Aorta (tissue), 5 donors: ENCODE measurements around the gene C10orf90. TPM values are rescaled to one million over a fixed set of nuclear protein-coding genes. Genes with fewer than 3 reads are reported as not detected.

ENCODE experiments used
- ATAC-seq: fragments of 200-7000 bp; cut with Tn5 transposase; one replicate; pipeline ENCODE4 v1.9.1; 2022; ENCODE audit warnings: moderate library complexity; ENCODE audit not compliant: low FRiP score
- DNase-seq, 2 donors: peaks; one replicate each; pipeline ENCODE4 v3.0.0-alpha.2; 2020
- H3K27ac ChIP-seq, 2 donors: one replicate each; pipeline ENCODE4 v1.5.1; 2013; ENCODE audit warnings: low read length in 2 of 2, mild to moderate bottlenecking in 2 of 2, moderate library complexity in 2 of 2, control low read depth in 1 of 2, inconsistent platforms in 1 of 2, low read depth in 1 of 2
- H3K27me3 ChIP-seq, 2 donors: one replicate each; pipeline ENCODE4 v1.6.1; 2013; ENCODE audit warnings: control low read depth in 1 of 2, low read length in 1 of 2, mild to moderate bottlenecking in 1 of 2, moderate library complexity in 1 of 2; ENCODE audit not compliant: insufficient read depth in 2 of 2, control insufficient read depth in 1 of 2
- H3K36me3 ChIP-seq, 2 donors: one replicate each; pipeline ENCODE4 v1.6.1; 2013; ENCODE audit warnings: control low read depth in 1 of 2, low read length in 1 of 2, mild to moderate bottlenecking in 1 of 2; ENCODE audit not compliant: insufficient read depth in 2 of 2, control insufficient read depth in 1 of 2
- H3K4me1 ChIP-seq, 2 donors: one replicate each; pipeline ENCODE4 v1.6.1; 2013; ENCODE audit warnings: low read length in 2 of 2, control low read depth in 1 of 2, mild to moderate bottlenecking in 1 of 2, moderate library complexity in 1 of 2; ENCODE audit not compliant: insufficient read depth in 2 of 2, control insufficient read depth in 1 of 2
- H3K4me3 ChIP-seq, 2 donors: one replicate each; pipeline ENCODE4 v1.5.1; 2013; ENCODE audit warnings: low read length in 2 of 2, control low read depth in 1 of 2, mild to moderate bottlenecking in 1 of 2
- H3K9me3 ChIP-seq: one replicate; pipeline ENCODE4 v1.6.1; 2013; ENCODE audit warnings: mild to moderate bottlenecking, low read length; ENCODE audit not compliant: control insufficient read depth
- WGBS, 2 donors: extraction: QIAGEN DNeasy Blood & Tissue Kit; methylation state at CpG; one replicate each; pipeline ENCODE4 v1.1.7; 2013; 5-methylcytosine and 5-hydroxymethylcytosine counted together
- intact Hi-C, 2 donors: fragments of 100-400 bp; cut with DNase I; formaldehyde crosslinking; loops; one replicate each; pipeline versions ENCODE4 v1.14.2 to v1.15.0; 2022
- polyA plus RNA-seq, 2 donors: library from polyadenylated mRNA; stranded (reverse); fragments of 200-250 nt; gene quantifications; one replicate each; pipeline ENCODE4 v1.2.3, GENCODE V29; 2013
- total RNA-seq, 2 donors: library from RNA; stranded (reverse); fragmentation: NEBNext Ultra II Directional; extraction: Animal tissue kit (Norgen Biotek cat#: 25700); gene quantifications; one replicate each; pipeline ENCODE4 v1.2.1, GENCODE V29; 2021
- donor health status: healthy with polysubstance abuse.
- donor health status: Bipolar disorder and iron deficiency.
- donor health status: DM: no; HTN: no; CAD: no.
- donor health status: DM: no; HTN: no; CAD: no.
- donor health status: DM: yes; HTN: yes; CAD: no.

Gene C10orf90
- total and polyA plus RNA-seq, 4 donors, result not detected

GRCh38 chr10:126593968-126594701 lies 76.4 kb downstream of the C10orf90 start:
- no peak for ATAC-seq
- no peak for DNase-seq
- Histone ChIP-seq H3K4me3 (no peak overlapping the region), H3K27ac (no peak overlapping the region), H3K9me3 (no peaks in the 10 kb centered on the region), H3K27me3 (no peaks in the 10 kb centered on the region), H3K4me1 (no peaks in the 10 kb centered on the region), H3K36me3 (no peaks in the 10 kb centered on the region)
- 55 to 60% methylated on average over 4 of the region's 4 CpGs for WGBS, 2 donors
- intact Hi-C loops, result no loop called here

- H3K4me3 ChIP-seq, result no peak overlapping the region
- no peak overlapping the region for H3K27ac ChIP-seq
- no peaks in the 10 kb centered on the region for H3K4me1 ChIP-seq
- ATAC-seq (no peak), DNase-seq (no peak)
- H3K27me3 ChIP-seq, result no peaks in the 10 kb centered on the region
- H3K36me3 ChIP-seq, result no peaks in the 10 kb centered on the region
- intact Hi-C loops, result no loop called here
- WGBS, 2 donors, result 87 to 88% methylated on average over 3 of the region's 3 CpGs
- no peaks in the 10 kb centered on the region for H3K9me3 ChIP-seq
These were observed 77.6 kb downstream of the C10orf90 start for GRCh38 chr10:126592901-126593300.

GRCh38 chr10:126588024-126588423 lies 82.5 kb downstream of the C10orf90 start:
- Histone ChIP-seq H3K27me3 (no peaks in the 10 kb centered on the region), H3K36me3 (no peaks in the 10 kb centered on the region), H3K4me1 (no peaks in the 10 kb centered on the region), H3K27ac (no peak overlapping the region), H3K9me3 (no peaks in the 10 kb centered on the region), H3K4me3 (no peak overlapping the region)
- intact Hi-C loops, result no loop called here
- DNase-seq (no peak), ATAC-seq (no peak)
- WGBS, 2 donors, result 81 to 90% methylated on average over 4 of the region's 4 CpGs

GRCh38 chr10:126586878-126587277 lies 83.6 kb downstream of the C10orf90 start:
- no peak for ATAC-seq
- Histone ChIP-seq H3K4me1 (no peaks in the 10 kb centered on the region), H3K9me3 (no peaks in the 10 kb centered on the region), H3K36me3 (no peaks in the 10 kb centered on the region), H3K27me3 (no peaks in the 10 kb centered on the region), H3K27ac (no peak overlapping the region), H3K4me3 (no peak overlapping the region)
- WGBS, 2 donors, result 68 to 77% methylated on average over 5 of the region's 5 CpGs
- intact Hi-C loops, result no loop called here
- DNase-seq, result no peak

- intact Hi-C loops, result no loop called here
These were observed 84.4 kb downstream of the C10orf90 start for GRCh38 chr10:126586128-126586527.

DNA sequence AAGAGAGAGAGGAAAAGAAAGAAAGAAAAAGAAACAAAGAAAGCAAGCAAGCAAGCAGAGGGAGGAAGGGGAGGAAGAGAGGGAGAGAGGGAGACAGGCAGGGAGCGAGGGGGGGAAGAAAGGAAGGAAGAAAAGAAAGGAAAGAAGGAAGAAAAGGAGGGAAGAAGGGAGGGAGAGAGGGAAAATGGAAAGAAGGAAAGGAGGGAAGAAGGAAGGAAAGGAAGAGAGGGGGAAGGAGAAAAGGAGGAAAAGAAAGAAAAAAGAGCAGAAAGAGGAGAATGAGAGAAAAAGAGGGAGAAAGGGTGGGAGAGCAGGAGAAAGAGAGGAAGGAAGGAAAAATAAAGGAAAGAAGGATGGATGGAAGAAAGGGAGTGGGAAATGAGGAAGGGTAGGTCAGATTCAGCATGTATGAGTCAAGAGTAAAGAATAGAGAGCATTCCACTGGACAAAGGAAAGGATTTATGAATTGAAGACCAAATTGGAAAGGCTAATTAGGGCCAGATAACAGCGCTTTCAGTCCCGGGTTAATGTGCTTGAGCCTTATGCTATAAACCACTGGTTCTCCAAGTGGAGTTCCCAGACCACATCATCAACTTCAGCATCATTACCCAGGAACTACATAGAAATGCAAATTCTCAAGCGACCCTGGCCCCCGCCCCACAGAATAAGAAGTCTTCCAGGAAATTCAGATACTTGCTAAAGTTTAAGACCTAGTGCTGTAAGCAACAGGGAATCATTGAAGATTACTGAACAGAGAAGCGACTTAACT lies 85.1 kb downstream of the C10orf90 start:
- DNase-seq (no peak), ATAC-seq (no peak)
- intact Hi-C loops, result no loop called here
- Histone ChIP-seq H3K36me3 (no peaks in the 10 kb centered on the region), H3K27ac (no peak overlapping the region), H3K4me3 (no peak overlapping the region), H3K4me1 (no peaks in the 10 kb centered on the region), H3K27me3 (no peaks in the 10 kb centered on the region), H3K9me3 (no peaks in the 10 kb centered on the region)
- 78 to 85% methylated on average over 6 of the region's 6 CpGs for WGBS, 2 donors

More at GRCh38 chr10:126586128-126586527, 84.4 kb downstream of the C10orf90 start:
- no peaks in the 10 kb centered on the region for H3K9me3 ChIP-seq
- H3K4me3 ChIP-seq, result no peak overlapping the region
- 76 to 77% methylated on average over 14 of the region's 14 CpGs for WGBS, 2 donors
- ATAC-seq, result no peak
- H3K27ac ChIP-seq, result no peak overlapping the region
- no peaks in the 10 kb centered on the region for H3K36me3 ChIP-seq
- DNase-seq, result no peak
- H3K27me3 ChIP-seq, result no peaks in the 10 kb centered on the region
- H3K4me1 ChIP-seq, result no peaks in the 10 kb centered on the region

DNA sequence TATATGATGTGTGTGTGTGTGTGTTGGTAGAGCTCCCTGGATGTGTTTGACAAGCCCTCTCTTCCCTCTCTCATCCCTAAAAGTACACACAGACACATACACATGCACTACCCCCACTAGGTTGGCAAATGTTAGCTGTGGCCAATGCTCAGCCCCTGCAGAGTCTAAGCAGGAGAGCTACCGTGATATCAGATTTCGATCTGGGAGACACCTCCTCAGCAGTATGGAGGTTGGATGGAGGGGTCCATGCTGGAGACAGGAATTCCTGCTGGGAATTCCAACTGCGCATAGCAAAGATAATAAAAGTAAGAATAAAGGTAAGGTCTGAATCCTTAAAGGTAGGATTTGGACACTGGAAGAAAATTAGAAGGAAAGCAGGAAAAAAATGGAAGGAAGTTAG lies 85.7 kb downstream of the C10orf90 start:
- H3K27ac ChIP-seq, result no peak overlapping the region
- ATAC-seq, result no peak
- WGBS, 2 donors, result 46 to 51% methylated on average over 3 of the region's 3 CpGs
- no peaks in the 10 kb centered on the region for H3K4me1 ChIP-seq
- H3K36me3 ChIP-seq, result no peaks in the 10 kb centered on the region
- intact Hi-C loops, result no loop called here
- DNase-seq, result no peak
- H3K4me3 ChIP-seq, result no peak overlapping the region
- H3K27me3 ChIP-seq, result no peaks in the 10 kb centered on the region
- no peaks in the 10 kb centered on the region for H3K9me3 ChIP-seq

DNA sequence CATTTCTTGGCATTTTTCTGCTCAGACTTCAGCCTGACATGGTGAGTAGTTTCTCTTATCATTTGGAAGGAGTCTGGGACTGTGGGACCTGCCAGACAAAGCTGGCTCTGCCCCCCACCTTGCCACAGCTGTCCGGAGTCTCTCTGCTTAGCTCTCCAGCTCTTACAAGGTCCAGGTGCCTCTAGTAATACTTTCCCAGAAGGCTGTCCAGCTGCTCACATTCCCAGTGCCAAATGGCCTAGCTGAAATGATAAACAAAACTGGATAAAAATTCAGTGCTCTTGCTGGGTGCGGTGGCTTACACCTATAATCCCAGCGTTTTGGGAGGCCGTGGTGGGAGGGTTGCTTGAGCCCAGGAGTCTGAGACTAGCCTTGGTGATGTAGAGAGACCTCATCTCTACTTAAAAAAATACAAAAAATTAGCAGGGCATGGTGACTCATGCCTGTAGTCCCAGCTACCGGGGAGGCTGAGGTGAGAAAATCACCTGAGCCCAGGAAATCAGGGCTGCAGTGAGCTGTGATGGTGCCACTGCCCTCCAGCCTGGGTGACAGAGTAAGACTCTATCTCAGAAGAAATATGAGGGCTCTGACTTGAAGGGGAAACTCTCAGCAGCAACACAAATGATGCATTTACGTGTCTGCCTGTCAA lies 86.8 kb downstream of the C10orf90 start:
- no peaks in the 10 kb centered on the region for H3K4me1 ChIP-seq
- DNase-seq (no peak), ATAC-seq (no peak)
- intact Hi-C loops, result no loop called here
- no peaks in the 10 kb centered on the region for H3K36me3 ChIP-seq
- 76% methylated on average over 6 of the region's 6 CpGs for WGBS, 2 donors
- H3K4me3 ChIP-seq, result no peak overlapping the region
- no peaks in the 10 kb centered on the region for H3K27me3 ChIP-seq
- no peaks in the 10 kb centered on the region for H3K9me3 ChIP-seq
- H3K27ac ChIP-seq, result no peak overlapping the region
